Femur (tissue), 1 donor: ENCODE results near the gene YIPF2.

ENCODE experiments used
- DNase-seq: peaks from one replicate; pipeline ENCODE4 v3.0.0-alpha.2; 2017

Gene YIPF2

DNA sequence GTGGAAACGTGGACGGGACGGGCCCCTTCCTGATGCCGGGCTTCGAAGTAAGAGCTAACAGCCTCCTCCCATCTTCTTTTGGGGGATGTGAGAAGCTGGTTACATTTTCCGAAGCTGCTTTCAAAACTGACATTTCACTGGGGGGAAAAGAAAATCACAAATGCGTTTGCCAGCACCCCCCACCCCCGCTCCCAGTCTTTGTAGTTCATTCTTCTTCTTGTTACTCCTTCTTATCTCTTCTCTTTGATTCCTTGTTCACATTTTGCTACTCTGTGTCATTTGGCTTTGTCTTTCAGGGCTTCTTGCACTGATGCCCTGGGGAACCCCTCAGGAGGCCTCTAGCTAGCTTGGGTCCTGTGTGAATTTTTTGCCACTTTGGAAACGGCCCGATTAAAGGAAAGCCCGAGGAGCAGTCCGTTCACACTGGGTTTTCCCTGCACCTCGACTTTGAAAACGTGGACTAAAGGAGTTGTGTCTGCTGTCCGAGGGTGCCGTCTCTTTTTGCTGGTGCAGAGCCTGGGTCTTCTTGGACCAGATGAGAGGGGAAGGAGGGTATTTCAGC, 55.8 kb downstream of the YIPF2 start:
- DNase-seq = no peak
